DOHH2 (cell line): ENCODE results near the gene CYP2S1.

Experiments
- EZH2phosphoT487 ChIP-seq: fragments of 200-600 bp; sonication (generic); IDR thresholded peaks from 2 replicates; pipeline ENCODE4 v1.6.1; 2017; ENCODE audit warnings: borderline replicate concordance, mild to moderate bottlenecking, antibody characterized with exemption, low read length, moderate library complexity, mixed read lengths
- TF ChIP-seq, protein P1 (sequence below): fragments of 200-600 bp; sonication (generic); IDR thresholded peaks from one replicate; pipeline ENCODE4 v1.5.1; 2014; ENCODE audit warnings: antibody characterized with exemption, mild to moderate bottlenecking, low read depth, low read length; ENCODE audit not compliant: poor library complexity, severe bottlenecking

DNA sequence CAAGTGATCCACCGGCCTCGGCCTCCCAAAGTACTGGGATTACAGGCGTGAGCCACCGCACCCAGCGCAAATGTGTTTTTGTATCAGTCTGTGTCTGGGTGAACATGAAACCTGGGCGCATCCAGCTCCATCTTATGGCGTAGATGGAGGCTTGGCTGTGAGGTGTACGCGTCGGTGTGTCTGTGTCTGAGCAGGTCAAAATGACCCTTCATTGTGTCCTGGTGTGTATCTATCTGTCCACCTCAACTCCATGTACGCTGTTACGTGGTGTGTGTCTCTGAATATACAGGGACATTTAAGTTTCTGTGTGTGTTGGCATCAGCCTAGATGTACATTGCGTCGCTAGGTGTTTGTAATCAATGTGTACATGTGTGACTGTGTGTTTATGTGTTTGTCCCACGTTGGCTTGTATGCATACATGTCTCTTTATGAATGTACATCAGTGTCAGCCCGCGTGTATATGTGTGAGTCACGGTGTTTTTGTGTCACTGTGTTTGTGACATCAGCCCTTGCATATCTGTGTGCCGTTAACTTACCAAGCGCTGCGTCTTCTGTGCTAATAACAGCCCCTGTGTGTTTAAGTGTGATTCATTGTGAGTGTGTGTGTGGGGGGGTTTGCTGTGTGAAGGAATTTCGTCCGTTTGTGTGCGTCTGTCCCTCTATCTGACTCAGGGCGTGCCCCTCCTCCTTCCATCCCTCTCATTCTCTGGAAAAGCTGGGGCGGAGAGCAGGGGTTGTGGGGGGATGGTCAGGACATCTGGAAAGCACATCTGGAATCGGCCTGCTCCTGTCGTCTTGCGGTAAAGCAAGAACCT lies 32.4 kb downstream of the CYP2S1 start:
- TF ChIP-seq, protein P1, sequence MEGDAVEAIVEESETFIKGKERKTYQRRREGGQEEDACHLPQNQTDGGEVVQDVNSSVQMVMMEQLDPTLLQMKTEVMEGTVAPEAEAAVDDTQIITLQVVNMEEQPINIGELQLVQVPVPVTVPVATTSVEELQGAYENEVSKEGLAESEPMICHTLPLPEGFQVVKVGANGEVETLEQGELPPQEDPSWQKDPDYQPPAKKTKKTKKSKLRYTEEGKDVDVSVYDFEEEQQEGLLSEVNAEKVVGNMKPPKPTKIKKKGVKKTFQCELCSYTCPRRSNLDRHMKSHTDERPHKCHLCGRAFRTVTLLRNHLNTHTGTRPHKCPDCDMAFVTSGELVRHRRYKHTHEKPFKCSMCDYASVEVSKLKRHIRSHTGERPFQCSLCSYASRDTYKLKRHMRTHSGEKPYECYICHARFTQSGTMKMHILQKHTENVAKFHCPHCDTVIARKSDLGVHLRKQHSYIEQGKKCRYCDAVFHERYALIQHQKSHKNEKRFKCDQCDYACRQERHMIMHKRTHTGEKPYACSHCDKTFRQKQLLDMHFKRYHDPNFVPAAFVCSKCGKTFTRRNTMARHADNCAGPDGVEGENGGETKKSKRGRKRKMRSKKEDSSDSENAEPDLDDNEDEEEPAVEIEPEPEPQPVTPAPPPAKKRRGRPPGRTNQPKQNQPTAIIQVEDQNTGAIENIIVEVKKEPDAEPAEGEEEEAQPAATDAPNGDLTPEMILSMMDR = no peak
- TF ChIP-seq EZH2phosphoT487 = no peak
